Stimulated activated CD8-positive, alpha-beta memory T cell treated with anti-CD3 and anti-CD28 coated beads, Interleukin-7, amount 100 ng/mL, for 48 hours (primary cell): ENCODE data around the gene ARSD.
"Not testable (repeated sequence)": the region's sequence is repeated elsewhere in the genome, so short reads cannot be mapped to it uniquely, and the experiment has no call there.

Experiments used
- DNase-seq, 2 donors: peaks; one replicate each; pipeline ENCODE4 v3.0.0-alpha.2; 2020; ENCODE audit warnings: low read depth in 1 of 2; ENCODE audit errors: extremely low read depth in 1 of 2

ARSD gene

GRCh38 chrX:2928583-2929434 lies at the start of gene ARSD:
Gene ARSD, minus strand, starts transcription at chrX:2929339. Its CDS starts 64 bp downstream, at chrX:2929275.
- peak; percentile 17 to 25 for DNase-seq

GRCh38 chrX:2978639-2979038 lies 49.5 kb upstream of the ARSD start:
- not testable (repeated sequence) for DNase-seq

GRCh38 chrX:2974961-2975360 lies 45.8 kb upstream of the ARSD start:
- no peak for DNase-seq

- DNase-seq, result no peak
These were observed 43.3 kb upstream of the ARSD start for GRCh38 chrX:2972391-2972790.

GRCh38 chrX:2969021-2969420 lies 39.9 kb upstream of the ARSD start:
- no peak for DNase-seq

GRCh38 chrX:2967998-2968909 lies 39.1 kb upstream of the ARSD start:
- DNase-seq, result no peak

- no peak for DNase-seq
These were observed 38.4 kb upstream of the ARSD start for GRCh38 chrX:2967584-2967983.

- no peak for DNase-seq
These were observed 37.9 kb upstream of the ARSD start for GRCh38 chrX:2967012-2967411.

- DNase-seq, result no peak
These were observed 36.8 kb upstream of the ARSD start for GRCh38 chrX:2965965-2966364.

- not testable (repeated sequence) for DNase-seq
These were observed 35.1 kb upstream of the ARSD start for GRCh38 chrX:2963992-2964794.

- DNase-seq, result not testable (repeated sequence)
These were observed 34.3 kb upstream of the ARSD start for GRCh38 chrX:2963449-2963848.

- DNase-seq, result no peak
These were observed 33.2 kb upstream of the ARSD start for GRCh38 chrX:2962381-2962780.

- no peak for DNase-seq
These were observed 31.8 kb upstream of the ARSD start for GRCh38 chrX:2960861-2961515.

- no peak for DNase-seq
These were observed 29.1 kb upstream of the ARSD start for GRCh38 chrX:2958199-2958598.

GRCh38 chrX:2955838-2956237 lies 26.7 kb upstream of the ARSD start:
- no peak for DNase-seq

- DNase-seq, result no peak
These were observed 26.1 kb upstream of the ARSD start for GRCh38 chrX:2955281-2955680.

- no peak for DNase-seq
These were observed 25.4 kb upstream of the ARSD start for GRCh38 chrX:2954541-2954940.

GRCh38 chrX:2937942-2938341 lies 8.8 kb upstream of the ARSD start:
- not testable (repeated sequence) for DNase-seq

- DNase-seq, result no peak
These were observed 5.9 kb upstream of the ARSD start for GRCh38 chrX:2934715-2935710.
